ENCODE measurements around the gene PSAP. TPM values are rescaled to one million over a fixed set of nuclear protein-coding genes. Genes with fewer than 3 reads are reported as not detected.
"Not testable (repeated sequence)": the region's sequence is repeated elsewhere in the genome, so short reads cannot be mapped to it uniquely, and the experiment has no call there.

The PSAP gene
- total RNA-seq, 3 donors from 2014 or later: 96.4 to 125 (median 97.9) TPM

DNA sequence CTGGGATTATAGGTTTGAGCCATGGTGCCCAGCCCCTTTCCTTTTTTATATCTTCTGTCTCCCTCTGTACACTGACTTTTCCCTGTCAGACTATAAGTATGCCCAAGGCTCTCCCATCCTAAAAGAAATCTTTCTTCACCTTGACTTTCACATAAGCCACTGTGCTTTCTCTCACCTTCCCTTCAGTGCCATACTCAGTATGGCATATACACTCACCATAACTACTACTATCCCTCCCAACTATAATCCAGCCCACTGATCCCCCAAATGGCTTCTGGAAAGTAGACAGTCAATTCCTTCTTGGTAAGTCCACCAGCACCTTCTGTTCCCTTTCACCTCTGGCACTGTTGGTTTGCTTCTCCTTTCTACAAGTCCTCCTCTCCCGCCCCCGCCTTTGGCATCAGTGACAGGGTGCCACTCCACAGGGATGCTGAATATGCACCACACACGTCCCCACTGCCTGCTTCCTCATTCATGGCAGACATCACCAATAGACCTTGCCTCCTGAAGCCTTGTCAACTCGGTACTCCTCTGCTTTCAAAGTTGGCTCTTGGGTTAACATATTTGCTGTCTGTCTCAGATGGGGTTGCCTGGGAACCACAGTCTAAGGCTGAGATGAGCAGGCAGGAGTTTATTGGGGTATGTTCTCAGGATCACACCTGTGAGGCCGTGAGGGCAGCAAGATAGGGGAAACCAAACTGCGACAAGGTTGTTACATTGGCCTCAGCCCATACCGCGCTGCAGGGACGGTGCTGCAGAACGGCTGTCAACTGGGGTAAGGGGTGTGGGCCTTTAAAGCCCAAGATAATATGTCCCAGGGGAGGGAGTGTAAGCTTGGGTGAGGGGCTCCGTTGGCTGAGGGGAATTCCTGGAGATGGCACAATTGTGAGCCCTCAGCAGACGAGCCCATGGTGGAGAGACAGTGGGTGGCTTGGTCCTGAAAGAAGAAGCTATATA lies 7.2 kb upstream of the PSAP start:
- Mint-ChIP-seq H3K4me3 (no peak overlapping the region), H3K9me3 (no peaks in the 10 kb centered on the region), H3K36me3 (ENCODE audit: insufficient read depth) (no peaks in the 10 kb centered on the region), H3K27me3 (ENCODE audit: low read depth) (no peaks in the 10 kb centered on the region), H3K4me1 (ENCODE audit: low read depth) (peaks cover 4% of the 10 kb centered on the region)
- DNase-seq (no peak), ATAC-seq (no peak)

DNA sequence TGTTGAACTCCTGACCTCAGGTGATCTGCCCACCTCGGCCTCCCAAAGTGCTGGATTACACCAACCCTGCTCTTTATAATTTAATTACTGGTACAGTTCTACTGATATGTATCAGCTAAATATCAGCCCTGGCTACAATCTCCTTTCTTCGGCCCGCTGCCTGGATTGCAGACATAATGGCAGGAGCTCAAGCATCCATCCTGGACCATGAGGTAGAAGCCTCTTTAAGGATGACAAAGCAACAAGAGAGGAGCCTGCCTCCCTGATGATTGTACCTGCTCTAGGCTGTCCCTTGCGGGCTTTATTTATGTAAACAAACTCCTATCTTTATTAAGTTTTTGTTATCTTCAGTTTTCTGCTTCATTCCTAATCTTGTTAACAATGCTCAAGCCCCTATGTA lies 5.6 kb upstream of the PSAP start:
- Mint-ChIP-seq H3K4me3 (no peak overlapping the region), H3K4me1 (ENCODE audit: low read depth) (peaks cover 4% of the 10 kb centered on the region), H3K9me3 (no peaks in the 10 kb centered on the region), H3K27me3 (ENCODE audit: low read depth) (no peaks in the 10 kb centered on the region), H3K36me3 (ENCODE audit: insufficient read depth) (no peaks in the 10 kb centered on the region)
- no peak for DNase-seq
- no peak for ATAC-seq

DNA sequence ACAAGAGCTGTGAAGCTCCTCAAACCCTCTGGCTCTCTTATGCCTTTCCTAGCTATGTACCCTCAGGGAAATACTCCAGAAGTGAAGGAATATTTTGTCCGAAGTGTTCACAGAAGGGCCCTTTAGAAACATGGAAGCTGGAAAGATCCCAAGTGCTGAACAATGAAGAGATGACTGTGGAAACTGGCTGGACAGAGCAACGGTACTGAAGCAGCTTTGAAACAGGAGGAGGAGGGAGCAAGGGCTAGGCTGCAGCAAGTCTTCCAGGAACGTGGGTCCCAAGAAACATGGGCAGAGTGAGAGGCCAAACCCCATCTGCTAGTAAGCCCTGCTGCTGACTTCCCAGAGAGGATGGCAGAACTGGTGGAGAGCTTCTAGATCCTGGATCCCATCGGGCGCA lies 3.0 kb upstream of the PSAP start:
- Mint-ChIP-seq H3K36me3 (ENCODE audit: insufficient read depth) (no peaks in the 10 kb centered on the region), H3K27me3 (ENCODE audit: low read depth) (no peaks in the 10 kb centered on the region), H3K9me3 (no peaks in the 10 kb centered on the region), H3K4me1 (ENCODE audit: low read depth) (peaks cover 17% of the 10 kb centered on the region), H3K4me3 (no peak overlapping the region)
- ATAC-seq (no peak), DNase-seq (no peak)

DNA sequence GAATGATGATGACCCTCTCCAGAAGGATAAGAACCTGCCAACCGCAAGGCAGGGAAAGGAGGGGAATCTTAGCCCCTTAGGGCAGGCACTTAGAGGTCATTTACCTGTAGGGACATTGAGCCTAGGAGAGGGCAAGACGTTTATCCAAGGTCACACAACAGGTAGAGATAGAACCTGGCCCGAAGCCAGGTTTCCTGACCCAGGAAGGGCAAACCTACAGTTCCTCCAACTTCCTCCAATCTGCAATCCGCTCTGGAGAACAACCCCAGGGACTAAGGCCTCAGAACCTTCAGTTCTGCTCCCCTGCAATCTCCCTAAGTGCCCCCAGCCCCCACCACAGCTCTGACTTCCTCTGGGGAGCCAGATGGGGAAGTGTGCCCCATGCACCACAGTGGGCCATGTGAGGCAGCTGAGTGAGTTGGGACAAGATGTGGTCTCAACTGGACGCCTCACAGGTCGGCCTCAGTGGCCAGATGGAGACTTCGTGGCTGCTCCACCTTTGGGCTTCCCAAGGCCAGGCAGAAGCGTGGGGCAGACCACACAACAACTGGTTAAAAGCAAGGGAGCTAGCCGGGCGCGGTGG lies 1.4 kb upstream of the PSAP start:
- ATAC-seq: no peak
- H3K4me3 Mint-ChIP-seq: no peak overlapping the region
- no peak for DNase-seq
- no peaks in the 10 kb centered on the region for H3K36me3 Mint-ChIP-seq (ENCODE audit: insufficient read depth)
- H3K4me1 Mint-ChIP-seq (ENCODE audit: low read depth): peaks cover 32% of the 10 kb centered on the region
- no peaks in the 10 kb centered on the region for H3K9me3 Mint-ChIP-seq
- H3K27me3 Mint-ChIP-seq (ENCODE audit: low read depth): no peaks in the 10 kb centered on the region

DNA sequence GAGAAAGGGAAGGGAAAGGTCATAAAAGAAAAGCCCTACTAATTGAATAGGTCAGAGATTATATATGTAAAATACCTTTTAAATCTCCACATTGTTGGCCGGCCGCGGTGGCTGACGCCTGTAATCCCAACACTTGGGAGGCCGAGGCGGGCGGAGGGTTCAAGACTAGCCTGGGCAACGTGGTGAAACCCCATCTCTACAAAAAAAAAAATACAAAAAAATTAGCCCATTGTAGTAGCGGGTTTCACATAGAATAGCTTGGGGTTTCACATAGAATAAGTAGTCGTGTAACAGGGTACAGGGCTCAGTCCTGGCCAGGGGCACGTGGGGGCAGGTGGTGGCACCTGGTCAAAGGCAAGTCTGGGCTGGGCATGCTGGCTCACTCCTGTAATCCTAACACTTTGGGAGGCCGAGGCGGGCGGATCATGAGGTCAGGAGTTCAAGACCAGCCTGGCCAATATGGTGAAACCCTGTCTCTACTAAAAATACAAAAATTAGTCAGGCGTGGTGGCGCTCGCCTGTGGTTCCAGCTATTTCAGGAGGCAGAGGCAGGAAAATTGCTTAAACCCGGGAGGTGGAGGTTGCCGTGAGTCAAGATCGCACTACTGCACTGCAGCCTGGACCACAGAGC lies 529 bp upstream of the PSAP start:
- peak in 1 of 2 donors; percentile 2 for ATAC-seq
- H3K4me1 Mint-ChIP-seq (ENCODE audit: low read depth): peaks cover 37% of the 10 kb centered on the region

DNA sequence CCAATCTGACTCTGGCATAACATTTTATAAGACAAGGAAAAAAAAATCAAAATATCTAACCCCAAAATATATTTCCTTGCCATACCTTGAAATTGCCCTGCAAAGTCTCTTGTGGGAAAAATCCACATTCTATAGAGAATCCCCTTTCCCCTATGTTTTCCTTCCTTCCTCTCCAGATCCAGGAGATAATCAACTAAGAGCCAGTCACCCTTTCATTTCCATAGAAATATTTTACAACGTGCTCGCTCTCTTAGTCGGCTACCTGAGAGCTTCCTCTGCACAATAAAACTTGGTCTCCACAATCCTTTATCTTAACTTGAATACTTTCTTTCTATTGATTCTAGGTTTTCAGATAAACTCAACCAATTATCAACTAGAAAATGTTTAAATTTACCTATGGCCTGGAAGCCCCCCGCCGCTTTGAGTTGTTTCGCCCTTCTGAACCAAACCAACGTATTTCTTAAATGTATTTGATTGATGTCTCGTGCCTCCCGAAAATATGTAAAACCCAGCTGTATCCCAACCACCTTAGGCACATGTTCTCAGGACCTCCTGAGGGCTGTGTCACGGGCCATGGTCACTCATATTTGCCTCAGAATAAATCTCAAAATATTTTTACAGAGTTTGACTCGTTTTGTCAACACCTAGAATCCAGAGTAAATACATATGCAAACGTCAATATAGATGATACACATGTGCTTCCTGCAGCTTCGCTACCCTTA lies 869 bp downstream of the PSAP start:
- ATAC-seq: no peak
- Mint-ChIP-seq H3K4me3 (peak overlapping the region; percentile 92), H3K9me3 (no peaks in the 10 kb centered on the region), H3K27me3 (ENCODE audit: low read depth) (no peaks in the 10 kb centered on the region), H3K36me3 (ENCODE audit: insufficient read depth) (no peaks in the 10 kb centered on the region), H3K4me1 (ENCODE audit: low read depth) (peaks cover 47% of the 10 kb centered on the region)
- DNase-seq: no peak

More for the DNA sequence above, 529 bp upstream of the PSAP start:
- H3K4me3 Mint-ChIP-seq: peak overlapping the region; percentile 92
- not testable (repeated sequence) for H3K36me3 Mint-ChIP-seq (ENCODE audit: insufficient read depth); DNase-seq; H3K27me3 Mint-ChIP-seq (ENCODE audit: low read depth); H3K9me3 Mint-ChIP-seq

DNA sequence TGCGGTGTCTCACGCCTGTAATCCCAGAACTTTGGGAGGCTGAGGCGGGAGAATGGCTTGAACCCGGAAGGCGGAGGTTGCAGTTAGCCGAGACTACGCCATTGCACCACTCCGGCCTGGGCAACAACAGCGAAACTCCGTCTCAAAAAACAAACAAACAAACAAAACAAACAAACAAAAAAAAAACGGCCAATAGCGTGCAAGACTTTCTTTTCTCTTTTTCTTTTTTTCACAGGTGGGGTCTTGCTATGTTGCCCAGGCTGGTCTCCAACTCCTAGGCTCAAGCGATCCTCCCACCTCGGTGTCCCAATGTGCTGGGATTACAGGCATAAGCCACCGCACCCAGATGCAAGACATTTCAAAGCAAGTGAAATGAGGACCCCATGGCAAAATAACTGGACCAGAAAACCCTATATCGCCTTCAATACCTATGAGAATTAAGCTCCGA lies 1.6 kb downstream of the PSAP start:
- H3K9me3 Mint-ChIP-seq: no peaks in the 10 kb centered on the region
- H3K36me3 Mint-ChIP-seq (ENCODE audit: insufficient read depth): no peaks in the 10 kb centered on the region
- no peaks in the 10 kb centered on the region for H3K27me3 Mint-ChIP-seq (ENCODE audit: low read depth)
- H3K4me3 Mint-ChIP-seq: peak overlapping the region; percentile 92
- peaks cover 51% of the 10 kb centered on the region for H3K4me1 Mint-ChIP-seq (ENCODE audit: low read depth)
- DNase-seq (no peak), ATAC-seq (no peak)

DNA sequence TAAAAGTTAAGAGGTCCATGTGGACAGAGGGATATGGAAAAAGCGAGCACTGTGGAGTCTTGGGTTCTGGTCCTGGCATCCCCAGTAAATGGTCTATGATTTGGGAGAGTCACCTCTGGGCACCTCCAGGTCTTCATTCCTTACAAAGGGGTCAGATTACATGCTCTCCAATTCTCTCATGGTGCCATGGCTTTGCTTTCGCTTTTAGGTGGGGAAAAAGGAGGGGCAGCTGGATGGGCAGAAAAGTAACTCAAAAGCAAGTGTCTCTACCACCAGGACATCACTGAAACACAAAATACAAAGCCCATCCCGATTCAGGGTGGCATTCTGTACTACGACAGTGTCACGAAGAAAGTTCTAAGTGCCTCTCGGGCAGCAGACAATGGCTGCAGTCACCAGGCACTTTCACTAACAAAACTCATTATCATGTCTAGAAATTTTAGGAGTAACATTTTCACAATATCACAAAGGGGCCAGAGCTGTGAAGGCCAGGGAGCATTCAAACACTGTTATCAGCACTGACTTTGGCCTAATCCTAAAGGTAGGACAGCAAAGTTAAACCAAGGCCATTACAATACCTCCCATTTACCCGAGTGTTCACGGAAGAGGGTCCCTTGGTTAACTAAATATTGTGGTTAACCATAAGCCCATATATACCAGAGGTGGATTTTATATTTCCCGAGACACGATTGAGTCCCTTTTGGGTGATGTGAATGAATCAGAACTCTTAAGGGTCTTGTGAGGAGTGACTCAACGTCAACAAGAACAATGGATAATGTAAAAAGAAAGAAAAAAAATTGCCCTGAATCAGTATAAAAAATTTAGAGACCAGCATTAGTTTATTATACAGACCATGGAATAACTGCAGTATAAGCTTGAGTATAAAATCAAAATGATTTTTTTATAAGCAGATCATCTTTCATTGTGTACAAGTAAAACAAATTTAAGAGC lies 2.5 kb downstream of the PSAP start:
- Mint-ChIP-seq H3K27me3 (ENCODE audit: low read depth) (no peaks in the 10 kb centered on the region), H3K9me3 (no peaks in the 10 kb centered on the region), H3K36me3 (ENCODE audit: insufficient read depth) (no peaks in the 10 kb centered on the region), H3K4me3 (peak overlapping the region; percentile 9), H3K4me1 (ENCODE audit: low read depth) (peaks cover 59% of the 10 kb centered on the region)
- DNase-seq (no peak), ATAC-seq (no peak)

DNA sequence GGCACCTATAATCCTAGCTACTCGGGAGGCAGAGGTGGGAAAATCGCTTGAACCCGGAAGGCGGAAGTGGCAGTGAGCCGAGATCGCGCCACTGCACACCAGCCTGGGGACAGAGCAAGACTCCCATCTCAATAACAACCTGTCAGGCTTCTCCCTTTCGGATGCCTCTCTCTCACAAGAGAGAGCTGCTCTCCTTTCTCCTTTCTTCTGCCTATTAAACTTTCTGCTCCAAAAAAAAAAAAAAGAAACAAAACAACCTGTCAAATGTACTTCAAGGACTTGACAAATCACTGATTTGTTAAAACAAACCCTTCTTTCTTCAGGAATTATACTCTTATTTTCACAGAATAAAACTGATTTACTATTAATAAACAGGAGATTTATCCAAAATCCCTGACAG lies 3.6 kb downstream of the PSAP start:
- H3K9me3 Mint-ChIP-seq: no peaks in the 10 kb centered on the region
- peaks cover 70% of the 10 kb centered on the region for H3K4me1 Mint-ChIP-seq (ENCODE audit: low read depth)
- no peak for DNase-seq
- no peaks in the 10 kb centered on the region for H3K27me3 Mint-ChIP-seq (ENCODE audit: low read depth)
- no peak overlapping the region for H3K4me3 Mint-ChIP-seq
- no peaks in the 10 kb centered on the region for H3K36me3 Mint-ChIP-seq (ENCODE audit: insufficient read depth)
- ATAC-seq: no peak

DNA sequence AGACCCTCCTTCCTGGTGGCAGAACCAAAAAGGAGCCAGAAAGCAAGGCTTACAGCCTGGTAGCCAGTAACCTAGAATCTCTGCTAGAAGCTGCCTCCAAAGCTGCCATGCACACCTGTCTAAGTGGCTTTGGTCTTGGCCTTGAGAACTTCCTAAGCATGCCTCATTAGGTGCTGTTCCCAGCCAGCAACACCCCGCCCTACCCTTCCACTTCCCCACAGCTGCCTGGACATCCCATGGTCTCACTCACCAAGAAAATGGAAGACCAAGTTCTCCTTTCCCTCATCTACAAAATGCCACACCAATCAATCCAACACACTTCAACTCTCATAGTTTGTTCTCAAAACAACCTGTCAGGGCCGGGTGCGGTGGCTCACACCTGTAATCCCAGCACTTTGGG lies 4.2 kb downstream of the PSAP start:
- DNase-seq (no peak), ATAC-seq (no peak)
- no peaks in the 10 kb centered on the region for H3K36me3 Mint-ChIP-seq (ENCODE audit: insufficient read depth)
- H3K4me1 Mint-ChIP-seq (ENCODE audit: low read depth): peaks cover 71% of the 10 kb centered on the region
- H3K9me3 Mint-ChIP-seq: no peaks in the 10 kb centered on the region
- H3K4me3 Mint-ChIP-seq: no peak overlapping the region
- H3K27me3 Mint-ChIP-seq (ENCODE audit: low read depth): no peaks in the 10 kb centered on the region

DNA sequence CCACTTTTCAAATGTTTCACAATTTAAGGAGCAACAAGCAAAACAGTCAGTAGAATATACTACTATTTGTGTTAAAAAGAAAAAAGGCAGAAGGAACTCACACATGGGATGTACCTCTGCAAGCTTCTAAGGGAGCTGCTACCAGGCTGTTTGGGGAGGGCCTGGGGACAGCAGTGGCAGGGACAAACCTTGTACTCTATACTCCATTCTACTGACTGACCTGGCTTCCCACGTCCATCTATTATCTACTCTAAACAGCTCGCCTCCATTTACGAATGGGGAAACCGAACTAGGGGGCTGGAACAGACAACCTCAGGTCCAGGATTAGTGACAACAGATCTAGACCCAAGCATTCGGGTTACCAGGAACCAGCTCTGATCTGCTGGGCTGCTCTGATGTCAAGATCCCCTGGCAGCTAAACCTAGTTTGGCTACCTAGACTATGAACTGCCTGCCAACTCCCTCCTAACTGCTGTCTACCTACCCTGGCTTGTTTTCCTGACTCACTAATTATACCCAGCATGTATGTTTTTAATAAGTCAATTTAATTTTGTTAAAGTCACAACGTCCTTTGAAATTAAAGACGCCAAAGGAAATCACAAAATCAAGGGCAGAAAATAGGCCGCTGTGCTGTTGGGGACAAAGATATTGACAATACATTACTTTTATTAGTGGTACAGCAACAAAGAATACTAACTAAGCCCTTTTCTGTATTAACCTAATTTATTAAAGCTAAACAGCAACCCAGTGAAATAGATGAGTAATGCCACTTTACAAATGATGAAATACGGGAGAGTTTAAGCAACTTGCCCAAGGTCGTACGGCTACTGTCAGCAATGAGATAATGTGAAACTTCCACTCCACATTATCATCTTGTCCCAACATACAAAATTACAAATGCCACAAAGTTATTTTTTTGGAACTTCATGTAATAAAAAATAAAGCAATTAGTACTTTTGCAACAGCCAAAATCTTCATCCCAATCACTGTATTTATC lies 5.3 kb downstream of the PSAP start:
- DNase-seq: no peak
- no peaks in the 10 kb centered on the region for H3K9me3 Mint-ChIP-seq
- ATAC-seq: no peak
- H3K4me1 Mint-ChIP-seq (ENCODE audit: low read depth): peaks cover 70% of the 10 kb centered on the region
- no peak overlapping the region for H3K4me3 Mint-ChIP-seq
- H3K27me3 Mint-ChIP-seq (ENCODE audit: low read depth): no peaks in the 10 kb centered on the region
- no peaks in the 10 kb centered on the region for H3K36me3 Mint-ChIP-seq (ENCODE audit: insufficient read depth)

DNA sequence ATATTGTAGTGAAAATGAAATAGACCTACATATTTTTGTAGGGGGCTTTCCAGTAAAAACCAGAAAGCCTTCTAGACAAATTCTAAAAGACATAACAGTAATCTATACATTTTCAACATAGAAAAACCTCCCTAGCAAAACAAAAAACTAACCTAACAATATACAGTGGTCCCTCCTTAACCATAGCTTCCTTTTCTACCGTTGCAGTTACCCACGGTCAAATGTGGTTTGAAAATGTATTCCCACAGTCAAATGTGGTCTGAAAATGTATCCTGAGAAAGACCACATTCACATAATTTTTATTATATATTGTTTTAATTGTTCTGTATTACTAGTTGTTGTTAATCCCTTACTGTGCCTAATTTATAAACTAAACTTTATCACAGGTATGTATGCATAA lies 6.4 kb downstream of the PSAP start:
- no peaks in the 10 kb centered on the region for H3K36me3 Mint-ChIP-seq (ENCODE audit: insufficient read depth)
- DNase-seq: no peak
- no peaks in the 10 kb centered on the region for H3K9me3 Mint-ChIP-seq
- no peak overlapping the region for H3K4me3 Mint-ChIP-seq
- no peaks in the 10 kb centered on the region for H3K27me3 Mint-ChIP-seq (ENCODE audit: low read depth)
- ATAC-seq: no peak
- peaks cover 72% of the 10 kb centered on the region for H3K4me1 Mint-ChIP-seq (ENCODE audit: low read depth)
